ENCODE results near the gene CERS5.
"Not testable (repeated sequence)": the region's sequence is repeated elsewhere in the genome, so short reads cannot be mapped to it uniquely, and the experiment has no call there.

CERS5 gene

GRCh38 chr12:50186681-50187080 is 19.5 kb upstream of the CERS5 start:
- no peak for DNase-seq

GRCh38 chr12:50185970-50186663 is 18.9 kb upstream of the CERS5 start:
- peak; percentile 54 for DNase-seq

GRCh38 chr12:50185301-50185895 is 18.2 kb upstream of the CERS5 start:
- no peak for DNase-seq

- DNase-seq, result no peak
Observed at GRCh38 chr12:50184261-50184660, 17.1 kb upstream of the CERS5 start.

- DNase-seq, result no peak
Observed at GRCh38 chr12:50182461-50182860, 15.3 kb upstream of the CERS5 start.

GRCh38 chr12:50181691-50182090 is 14.5 kb upstream of the CERS5 start:
- no peak for DNase-seq

- DNase-seq, result no peak
Observed at GRCh38 chr12:50175716-50176026, 8.5 kb upstream of the CERS5 start.

- DNase-seq, result no peak
Observed at GRCh38 chr12:50174971-50175715, 8.0 kb upstream of the CERS5 start.

- no peak for DNase-seq
Observed at GRCh38 chr12:50166799-50167048, 445 bp downstream of the CERS5 start.

- DNase-seq, result no peak
Observed at GRCh38 chr12:50164963-50165362, 2.2 kb downstream of the CERS5 start.

GRCh38 chr12:50162230-50162629 is 4.9 kb downstream of the CERS5 start:
- no peak for DNase-seq

GRCh38 chr12:50160643-50161042 is 6.5 kb downstream of the CERS5 start:
- DNase-seq, result no peak

GRCh38 chr12:50157259-50157658 is 9.9 kb downstream of the CERS5 start:
- no peak for DNase-seq

GRCh38 chr12:50156641-50157040 is 10.5 kb downstream of the CERS5 start:
- no peak for DNase-seq

GRCh38 chr12:50154947-50155346 is 12.2 kb downstream of the CERS5 start:
- not testable (repeated sequence) for DNase-seq

GRCh38 chr12:50151047-50151687 is 16.0 kb downstream of the CERS5 start:
- no peak for DNase-seq

- DNase-seq, result no peak
Observed at GRCh38 chr12:50149311-50149710, 17.9 kb downstream of the CERS5 start.

GRCh38 chr12:50148011-50148410 is 19.2 kb downstream of the CERS5 start:
- not testable (repeated sequence) for DNase-seq

GRCh38 chr12:50147281-50147680 is 19.9 kb downstream of the CERS5 start:
- no peak for DNase-seq

GRCh38 chr12:50145439-50145838 is 21.7 kb downstream of the CERS5 start:
- DNase-seq, result no peak

GRCh38 chr12:50142993-50143392 is 24.2 kb downstream of the CERS5 start:
- no peak for DNase-seq

- DNase-seq, result no peak
Observed at GRCh38 chr12:50132505-50133135, 34.5 kb downstream of the CERS5 start.

GRCh38 chr12:50129290-50129689 is 37.9 kb downstream of the CERS5 start:
- no peak for DNase-seq

- no peak for DNase-seq
Observed at GRCh38 chr12:50127546-50127945, 39.6 kb downstream of the CERS5 start.

Measured in NCI-H2081 treated with DMSO at 0.1 percent for 48 hours (cell line).